ENCODE results near the gene CABP1. TPM values are rescaled to one million over a fixed set of nuclear protein-coding genes. Genes with fewer than 3 reads are reported as not detected.

The CABP1 gene
- total RNA-seq, 6 experiments from 2014 or later: 0.26 TPM; not detected in 5

DNA sequence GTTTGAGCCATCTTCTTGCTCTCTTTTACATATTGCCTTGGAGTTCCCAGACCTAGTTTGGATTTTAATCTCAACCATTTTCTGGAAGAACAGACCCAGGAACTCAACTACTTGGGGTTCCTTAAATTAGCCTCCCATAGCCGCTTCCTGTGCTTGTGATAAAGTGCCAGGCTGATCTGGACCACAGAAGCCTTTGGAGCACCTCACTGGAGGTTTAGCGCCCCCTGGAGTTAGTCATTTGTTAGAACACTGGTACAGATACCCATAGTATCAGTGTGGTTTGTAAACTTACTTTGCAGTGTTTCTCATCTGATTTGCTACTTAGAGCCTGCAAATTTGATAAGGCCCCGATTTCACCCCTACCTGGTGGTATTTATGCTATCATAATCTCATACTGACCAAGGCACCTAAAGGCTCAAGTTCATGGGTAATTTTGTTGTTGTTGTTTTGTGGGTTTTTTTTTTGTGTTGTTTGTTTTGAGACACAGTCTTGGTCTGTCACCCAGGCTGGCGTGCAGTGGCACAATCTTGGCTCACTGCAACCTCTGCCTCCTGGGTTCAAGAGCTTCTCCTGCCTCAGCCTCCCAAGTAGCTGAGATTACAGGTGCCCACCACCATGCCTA lies 73.5 kb downstream of the CABP1 start:
- intact Hi-C loops (cut with DNase I): loop anchor here in 1 of 2 donors (10.0 kb wide), 1 partner anchor 69 kb away; the partner anchor contains the start of gene CABP1
- ATAC-seq: peak; percentile 72 to 77 (median 75)
- no peak overlapping the region for H3K27ac ChIP-seq
- H3K27me3 ChIP-seq: no peaks in the 10 kb centered on the region
- peak in 1 of 3 donors; percentile 82 for DNase-seq
- H3K4me3 ChIP-seq: no peak overlapping the region
- 5% methylated on average over 3 of the region's 4 CpGs for WGBS (ENCODE audit: insufficient coverage, low coverage, low lambda C conversion rate, missing lambda C conversion rate)
- peaks cover 0 to 27% (median 8%) of the 10 kb centered on the region in 4 donors for H3K4me1 ChIP-seq
- H3K36me3 ChIP-seq: peaks cover 0 to 48% (median 11%) of the 10 kb centered on the region in 4 donors
- TF ChIP-seq POLR2A (IDR thresholded peaks at IDR 0.05) (no peak), CTCF (IDR thresholded peaks at IDR 0.05) (peak; percentile 84 to 90 (median 90))
- H3K9me3 ChIP-seq: no peaks in the 10 kb centered on the region

Other genes starting within 250 kb of the CABP1 start
- 100 to 1,000 TPM; 229 to 625 (median 292) TPM for gene COX6A1, start 202.5 kb upstream of the CABP1 start, total RNA-seq
- 10 to 100 TPM; 13.3 to 28.7 (median 17.0) TPM for gene TRIAP1, start 194.2 kb upstream of the CABP1 start, total RNA-seq
- gene GATC, start 194.2 kb upstream of the CABP1 start, total RNA-seq: 10 to 100 TPM; 13.4 to 23.8 (median 15.9) TPM
- gene SRSF9, start 170.9 kb upstream of the CABP1 start, total RNA-seq: 10 to 100 TPM; 36.4 to 63.3 (median 60.2) TPM
- 100 to 1,000 TPM in 5 of 6 experiments, 10 to 100 TPM in 1; 85.0 to 189 (median 164) TPM for gene DYNLL1, start 144.5 kb upstream of the CABP1 start, total RNA-seq
- gene COQ5, start 111.5 kb upstream of the CABP1 start, total RNA-seq: 10 to 100 TPM; 21.6 to 37.9 (median 31.0) TPM
- gene RNF10, start 106.3 kb upstream of the CABP1 start, total RNA-seq: 100 to 1,000 TPM in 2 of 6 experiments, 10 to 100 TPM in 4; 70.8 to 111 (median 90.2) TPM
- 10 to 100 TPM; 14.2 to 29.2 (median 23.0) TPM for gene POP5, start 59.2 kb upstream of the CABP1 start, total RNA-seq
- gene MLEC, start 46.5 kb downstream of the CABP1 start, total RNA-seq: 100 to 1,000 TPM; 102 to 193 (median 126) TPM
- 10 to 100 TPM in 1 of 6 experiments, 1 to 10 TPM in 5; 4.7 to 10.2 (median 6.6) TPM for gene UNC119B, start 69.8 kb downstream of the CABP1 start, total RNA-seq
- gene ACADS, start 85.2 kb downstream of the CABP1 start, total RNA-seq: 100 to 1,000 TPM in 5 of 6 experiments, 10 to 100 TPM in 1; 94.1 to 172 (median 156) TPM